GM18907 (cell line): ENCODE data around the gene NXPH2.
"Not testable (repeated sequence)": the region's sequence is repeated elsewhere in the genome, so short reads cannot be mapped to it uniquely, and the experiment has no call there.

Source experiments
- ATAC-seq: cut with Tn5 transposase; IDR thresholded peaks from one replicate; pipeline ENCODE4 v1.9.1; 2021; ENCODE audit warnings: mild to moderate bottlenecking, moderate library complexity; ENCODE audit not compliant: unreplicated experiment

The NXPH2 gene

DNA sequence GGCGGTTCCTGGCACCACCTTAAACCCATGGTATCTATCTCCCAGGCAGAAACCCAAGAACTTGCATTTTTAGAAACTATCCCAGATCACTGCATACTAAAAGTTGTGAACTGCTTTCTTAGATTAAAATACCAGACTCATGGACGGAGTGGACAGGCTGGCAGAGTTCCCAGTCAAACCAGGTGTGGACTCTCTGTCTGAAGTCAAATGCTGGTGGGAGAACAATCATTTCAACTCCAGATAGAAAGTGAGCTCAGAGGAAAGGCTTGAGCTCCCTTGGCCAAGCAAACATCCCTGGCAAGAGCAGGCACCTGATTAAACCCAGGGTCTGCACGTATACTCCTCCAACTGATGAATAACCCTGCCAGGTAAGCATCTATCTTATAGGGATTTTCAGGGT, 19.5 kb downstream of the NXPH2 start:
- ATAC-seq = no peak

DNA sequence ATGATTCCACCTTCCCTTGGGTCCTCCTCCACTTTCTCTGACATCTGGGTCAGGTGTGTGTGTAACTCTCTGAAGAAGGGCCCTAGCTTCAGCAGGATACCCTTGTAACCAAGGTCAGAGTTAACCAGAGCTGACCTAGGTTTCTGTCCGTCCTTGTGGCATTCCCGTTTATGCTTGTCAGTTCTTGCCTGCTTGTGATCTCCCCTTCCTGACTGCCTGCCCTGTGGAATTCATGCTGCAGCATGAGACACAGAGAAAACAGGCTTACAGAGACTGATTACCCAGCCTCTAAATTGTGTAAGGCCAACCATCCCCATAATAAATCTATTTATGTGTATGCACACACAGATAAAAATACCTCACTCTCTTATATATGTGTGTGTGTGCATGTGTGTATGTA, 22.8 kb downstream of the NXPH2 start:
- ATAC-seq = no peak

DNA sequence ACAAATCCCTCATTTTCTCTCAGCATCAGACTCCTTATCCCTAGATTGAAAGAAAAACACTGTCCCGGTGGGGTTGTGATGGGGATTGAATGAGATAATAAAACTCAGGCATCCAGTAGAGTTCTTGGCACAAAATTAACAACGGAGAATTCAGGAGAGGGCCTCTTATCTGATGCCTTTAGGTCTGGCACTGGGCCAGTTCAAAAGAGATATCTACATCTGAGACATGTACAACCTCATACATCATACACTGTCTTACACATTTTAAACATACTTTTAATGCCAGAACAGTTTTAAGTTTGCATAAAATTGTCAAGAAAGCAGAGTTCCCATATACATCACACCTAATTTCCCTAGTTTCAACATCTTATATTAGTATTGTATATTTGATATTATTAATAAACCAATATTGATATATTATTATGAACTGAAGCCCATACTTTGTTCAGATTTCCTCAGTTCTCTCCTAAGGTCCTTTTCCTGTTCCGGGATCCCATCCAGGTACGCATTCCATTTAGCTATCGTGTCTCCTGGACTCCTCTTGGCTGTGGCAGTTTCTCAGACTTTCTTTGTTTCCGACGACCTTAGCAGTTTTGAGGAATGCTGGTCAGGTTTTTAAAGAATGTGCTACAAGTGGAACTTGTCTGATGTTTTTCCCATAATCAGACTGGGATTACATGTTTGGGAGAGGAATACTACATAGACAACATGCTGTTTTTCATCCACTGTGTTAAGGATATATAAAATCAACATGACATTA, 27.8 kb downstream of the NXPH2 start:
- ATAC-seq = no peak

GRCh38 chr2:138744713-138745112, 35.5 kb downstream of the NXPH2 start:
- ATAC-seq = no peak

DNA sequence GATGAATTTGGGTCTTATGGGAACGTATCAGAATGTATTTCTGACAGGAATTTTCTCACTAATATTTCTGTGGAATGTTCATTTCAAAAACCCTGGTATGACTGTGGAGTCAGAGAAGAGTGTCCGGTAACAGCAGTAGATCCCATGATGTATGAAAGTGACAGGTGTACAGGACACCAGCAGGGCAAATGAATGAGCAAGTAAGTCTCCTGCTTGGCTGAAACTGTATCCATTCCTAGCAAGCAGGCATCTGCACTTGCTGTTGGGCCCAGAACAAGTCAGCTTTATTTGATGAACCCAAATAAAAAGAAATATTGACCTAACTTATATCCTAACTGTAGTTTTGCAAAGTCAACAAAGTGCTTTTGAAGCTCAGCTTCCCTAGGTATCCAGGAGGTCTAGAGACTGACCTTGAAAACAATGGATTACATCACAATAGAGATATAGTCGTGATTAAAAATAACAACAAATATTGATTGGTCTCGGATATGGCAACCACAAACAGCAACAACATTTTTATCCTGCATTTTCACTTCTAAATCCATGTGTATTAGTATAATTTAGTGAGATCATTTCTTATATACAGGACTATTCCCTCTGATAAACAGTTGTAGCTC, 37.6 kb downstream of the NXPH2 start:
- no peak for ATAC-seq

- ATAC-seq = no peak
Measured at GRCh38 chr2:138741851-138742250, 38.3 kb downstream of the NXPH2 start.

GRCh38 chr2:138737009-138737554, 43.1 kb downstream of the NXPH2 start:
- not testable (repeated sequence) for ATAC-seq

DNA sequence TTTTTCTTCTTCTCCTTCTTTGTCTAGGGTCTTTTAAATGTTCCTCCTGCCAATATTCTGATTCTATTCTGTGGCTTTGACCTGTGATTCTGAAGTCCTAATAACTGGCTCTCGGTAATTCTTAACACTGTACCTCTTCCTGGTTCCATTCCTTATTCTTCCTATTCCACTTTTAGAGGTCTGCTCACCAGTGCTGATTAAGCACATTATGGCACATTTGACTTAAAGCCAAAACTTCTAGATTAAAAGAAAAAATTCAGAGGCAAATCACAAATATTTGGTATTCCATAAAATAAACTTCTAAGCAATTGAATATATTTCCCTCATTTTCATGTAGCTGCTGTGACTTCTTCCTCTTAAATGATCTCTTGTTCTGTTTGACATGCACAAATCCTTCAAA, 47.5 kb downstream of the NXPH2 start:
- no peak for ATAC-seq

- ATAC-seq = peak; percentile 98
Measured at GRCh38 chr2:138730497-138731030, 49.6 kb downstream of the NXPH2 start.

DNA sequence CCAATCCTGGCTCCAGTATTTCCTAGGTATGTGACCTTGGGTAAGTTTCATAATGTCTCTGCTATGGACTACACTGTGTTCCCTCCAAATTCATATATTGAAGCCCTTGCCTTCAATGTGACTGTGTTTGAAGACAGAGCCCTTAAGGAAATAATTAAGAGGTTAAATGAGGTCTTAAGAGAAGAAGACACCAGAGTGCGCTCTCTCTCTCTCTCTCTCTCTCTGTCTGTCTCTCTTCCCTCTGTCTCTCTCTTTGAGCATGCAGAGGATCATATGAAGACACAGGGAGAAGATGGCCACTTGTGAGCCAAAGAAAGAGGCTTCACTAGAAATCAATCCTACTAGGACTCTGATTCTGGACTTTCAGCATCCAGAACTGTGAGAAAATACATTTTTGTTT, 52.2 kb downstream of the NXPH2 start:
- ATAC-seq = no peak

- no peak for ATAC-seq
Measured at GRCh38 chr2:138726681-138727080, 53.5 kb downstream of the NXPH2 start.

GRCh38 chr2:138724729-138725459, 55.3 kb downstream of the NXPH2 start:
- ATAC-seq = no peak

DNA sequence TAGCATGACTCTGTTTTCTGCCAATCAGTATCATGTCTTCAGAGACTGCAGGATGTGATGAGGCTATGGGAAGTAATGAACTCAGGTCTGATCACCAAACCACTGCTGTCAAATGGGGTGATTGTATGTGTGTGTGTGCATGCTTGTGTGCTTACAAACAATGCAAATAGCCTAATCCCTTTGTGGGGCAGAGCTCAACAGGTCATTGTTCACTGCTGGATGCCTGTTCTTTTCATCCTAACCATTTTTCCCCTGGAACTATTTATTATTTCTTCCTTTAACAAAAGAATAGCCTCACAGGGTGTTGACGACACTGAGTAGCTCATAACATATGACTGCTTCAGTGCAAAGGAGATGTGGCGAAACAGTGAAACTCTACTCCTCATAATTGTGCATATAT, 55.9 kb downstream of the NXPH2 start:
- no peak for ATAC-seq

DNA sequence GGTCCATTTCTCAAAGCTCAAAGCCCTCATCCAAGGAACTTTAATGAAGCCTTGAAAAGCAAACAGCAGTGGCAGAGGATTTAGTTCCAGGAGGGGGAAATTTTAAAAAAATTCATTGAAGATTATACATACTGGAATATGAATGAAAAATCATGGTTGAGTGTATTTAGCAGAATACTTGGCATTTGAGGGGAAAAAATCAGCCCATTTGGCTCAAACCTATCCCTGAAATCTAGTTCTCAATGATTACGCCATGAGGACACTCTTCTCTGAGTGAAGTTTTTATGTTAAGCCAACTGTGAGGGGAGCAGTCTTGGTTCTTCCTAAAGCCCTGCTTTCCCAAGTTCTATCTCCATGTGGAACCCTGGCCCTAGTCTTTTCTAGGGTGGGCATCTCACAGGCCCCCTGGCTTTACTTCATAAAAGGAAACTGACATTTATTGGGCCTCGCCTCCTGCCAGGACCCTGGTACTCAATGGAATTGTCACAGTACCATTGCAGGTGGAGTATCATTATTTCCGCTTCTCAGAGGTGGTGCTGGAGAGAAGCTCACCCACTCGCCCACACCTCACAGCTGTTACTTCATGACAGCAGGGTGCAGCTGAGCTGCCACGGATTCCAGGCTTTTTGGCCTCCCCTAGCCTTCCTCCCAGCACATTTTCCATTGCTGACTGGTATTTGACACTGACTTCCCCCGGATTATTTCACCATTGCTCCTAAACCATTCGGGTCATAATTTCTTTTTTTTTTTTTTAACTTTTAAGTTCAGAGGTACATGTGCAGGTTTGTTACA, 56.8 kb downstream of the NXPH2 start:
- no peak for ATAC-seq

- no peak for ATAC-seq
Measured at GRCh38 chr2:138722316-138722715, 57.9 kb downstream of the NXPH2 start.

GRCh38 chr2:138720035-138720838, 60.0 kb downstream of the NXPH2 start:
- ATAC-seq = no peak

DNA sequence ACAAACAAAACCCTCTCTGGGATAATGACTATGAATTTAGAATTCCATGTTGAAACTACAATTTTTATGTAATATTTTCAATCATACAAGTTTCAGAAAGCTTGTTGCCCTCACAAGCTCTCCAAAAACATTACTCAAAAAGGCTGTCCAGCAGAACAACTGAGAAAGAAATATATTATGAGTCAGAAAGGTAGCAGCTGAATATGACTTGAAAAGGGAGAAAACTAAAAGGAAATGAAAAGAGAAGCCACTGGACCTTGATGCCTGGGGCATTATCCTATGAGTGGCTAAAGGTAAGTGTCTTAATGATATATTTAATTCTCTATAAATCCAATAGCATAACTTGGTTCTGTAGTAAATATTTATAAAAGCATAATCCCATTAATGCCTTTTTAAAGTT, 61.8 kb downstream of the NXPH2 start:
- ATAC-seq = peak; percentile 63

DNA sequence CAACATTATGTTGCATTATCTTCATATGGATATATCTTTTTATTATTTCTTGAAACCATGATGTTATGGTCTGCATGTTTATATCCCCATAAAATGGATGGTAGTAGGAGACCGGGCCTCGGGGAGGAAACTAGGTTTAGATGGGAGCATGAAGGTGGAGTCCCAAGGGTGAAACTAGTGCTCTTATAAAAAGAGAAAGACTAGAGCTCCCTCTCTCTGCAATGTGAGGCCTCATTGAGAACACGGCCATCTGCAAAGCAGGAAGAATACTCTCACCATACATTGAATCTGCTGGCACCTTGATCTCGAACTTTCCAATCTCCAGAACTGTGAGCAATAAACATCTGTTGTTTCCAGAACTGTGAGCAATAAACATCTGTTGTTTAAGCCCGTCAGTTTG, 64.0 kb downstream of the NXPH2 start:
- ATAC-seq = no peak

GRCh38 chr2:138713504-138713903, 66.7 kb downstream of the NXPH2 start:
- no peak for ATAC-seq

GRCh38 chr2:138713069-138713496, 67.1 kb downstream of the NXPH2 start:
- no peak for ATAC-seq
